GM15510 (cell line): ENCODE data around the gene ZNF784.

Experiments
- POLR2A ChIP-seq: IDR thresholded peaks from 3 replicates; pipeline ENCODE4 v1.6.1; 2011; ENCODE audit warnings: borderline replicate concordance; ENCODE audit not compliant: insufficient read length; ENCODE audit errors: extremely low read depth

Gene ZNF784

GRCh38 chr19:55660404-55660803, 36.0 kb upstream of the ZNF784 start:
- TF ChIP-seq POLR2A = no peak

DNA sequence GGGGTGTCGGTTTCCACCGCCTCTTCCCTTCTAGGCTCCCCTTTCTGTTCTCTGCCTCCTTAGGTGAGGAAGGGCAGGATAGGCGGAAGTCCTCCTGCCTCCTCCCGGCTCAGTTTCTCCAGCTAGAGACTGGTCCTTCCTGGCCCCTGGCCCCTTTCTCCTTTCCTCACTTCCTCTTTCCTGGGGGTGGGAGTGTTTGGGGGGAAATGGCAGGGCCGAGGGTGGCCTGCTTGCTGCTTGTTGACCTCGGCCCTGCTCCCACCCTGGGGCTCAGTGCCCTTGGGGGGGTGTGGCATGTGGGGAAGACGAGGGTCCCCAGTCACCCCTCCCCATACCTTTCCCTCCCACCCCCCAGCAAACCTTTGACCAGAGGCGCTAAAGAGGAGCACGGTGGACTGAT, 35.5 kb upstream of the ZNF784 start:
- TF ChIP-seq POLR2A = no peak

DNA sequence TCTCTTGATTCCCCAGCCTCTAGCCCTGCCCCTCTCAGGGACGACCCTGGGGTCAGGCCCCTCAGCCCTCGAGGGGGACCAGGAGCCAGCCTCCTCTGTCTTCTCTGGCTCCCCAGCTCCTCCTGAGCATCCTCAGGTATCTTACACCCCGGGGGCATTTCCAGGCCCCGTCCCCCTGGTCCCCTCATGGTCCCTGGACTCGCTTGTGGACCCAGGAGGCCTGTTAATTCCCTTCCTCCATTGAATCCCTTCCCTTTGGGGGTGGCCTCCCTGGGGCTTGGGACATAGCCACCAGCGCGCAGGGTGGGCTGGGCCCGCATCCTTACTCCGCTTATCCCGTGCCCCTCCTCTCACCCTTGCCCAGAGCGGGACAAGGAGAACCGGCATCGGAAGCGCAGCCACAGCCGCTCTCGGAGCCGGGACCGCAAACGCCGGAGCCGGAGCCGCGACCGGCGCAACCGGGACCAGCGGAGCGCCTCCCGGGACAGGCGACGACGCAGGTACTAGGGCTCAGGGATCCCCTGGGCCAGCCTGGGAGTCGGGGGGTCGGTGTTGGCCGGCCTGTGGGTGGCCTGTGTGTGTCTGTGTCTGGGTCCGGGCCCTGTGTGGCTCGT, 34.6 kb upstream of the ZNF784 start:
- no peak for TF ChIP-seq POLR2A

DNA sequence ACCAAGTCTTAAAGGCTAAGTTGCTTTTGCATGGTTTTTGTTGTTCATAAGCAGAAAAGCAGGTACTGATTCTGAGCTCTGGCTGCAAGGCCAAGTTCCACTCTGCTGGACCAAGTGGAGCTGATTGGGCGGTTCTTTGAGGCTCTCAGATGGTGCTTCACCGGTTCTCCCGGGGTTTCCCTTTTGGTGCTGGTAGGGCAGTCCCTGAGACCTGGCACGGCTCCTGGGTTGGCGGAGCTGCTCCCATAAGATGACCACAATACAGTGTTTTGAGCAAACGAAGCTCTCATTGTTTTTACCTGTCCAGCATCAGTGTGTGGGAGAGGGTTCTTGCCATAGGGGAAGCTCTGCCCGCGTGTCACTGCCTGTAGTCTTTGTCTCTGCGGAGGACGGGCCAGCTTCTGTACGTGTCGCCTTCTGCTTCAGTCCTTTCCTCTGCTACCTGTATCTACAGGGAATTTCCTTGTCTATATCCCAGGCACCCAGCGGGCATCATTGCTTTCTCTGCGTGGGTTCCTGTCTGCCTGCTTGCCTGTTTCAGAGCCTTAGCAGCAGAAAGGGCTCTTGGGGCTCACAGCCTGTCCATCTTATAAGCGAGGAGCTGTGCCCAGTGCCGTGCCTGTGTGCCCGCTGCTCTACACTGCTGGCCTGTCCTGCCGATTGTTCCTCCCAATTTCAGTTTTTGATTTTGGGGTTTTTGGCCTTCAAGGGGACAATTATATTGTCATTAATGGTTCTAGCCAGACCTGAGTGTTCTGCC, 32.8 kb upstream of the ZNF784 start:
- no peak for TF ChIP-seq POLR2A

DNA sequence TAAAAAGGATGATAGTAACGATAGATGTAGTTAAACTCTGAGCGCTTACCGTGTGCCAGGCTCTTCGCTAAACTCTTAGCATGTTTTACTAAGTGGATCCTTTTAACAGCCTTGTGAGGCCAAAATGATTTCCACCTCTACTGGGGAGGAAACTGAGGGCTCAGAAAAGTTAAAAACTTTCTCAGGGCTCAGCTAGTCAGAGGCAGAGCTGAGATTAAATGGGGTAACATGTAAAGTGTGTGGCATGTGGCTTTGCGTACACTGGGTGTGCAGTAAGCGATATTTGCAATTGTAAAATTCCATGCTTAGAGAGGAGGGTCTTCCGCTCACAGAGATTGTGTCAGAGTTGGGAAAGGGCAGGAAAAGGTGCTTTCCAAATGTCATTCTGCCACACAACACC, 32.2 kb upstream of the ZNF784 start:
- TF ChIP-seq POLR2A = no peak

DNA sequence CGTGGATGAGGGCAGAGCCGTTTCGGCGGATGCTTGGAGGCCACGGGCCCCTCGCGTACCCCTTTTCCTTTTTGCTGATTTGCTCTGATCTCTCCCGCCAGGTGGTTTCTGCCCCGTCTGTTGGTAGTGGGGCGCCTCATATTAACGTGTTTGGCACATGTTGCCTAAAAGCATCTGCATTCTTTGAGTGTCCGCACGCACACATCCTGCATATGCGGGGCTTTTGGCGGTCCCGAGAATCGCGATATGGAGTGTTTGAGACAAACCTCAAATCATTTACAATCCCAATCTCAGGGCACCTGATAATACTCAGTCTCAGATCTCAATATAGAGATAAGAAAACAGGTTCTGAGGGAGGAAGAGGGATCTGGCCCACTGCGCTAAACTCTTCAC, 31.3 kb upstream of the ZNF784 start:
- no peak for TF ChIP-seq POLR2A

DNA sequence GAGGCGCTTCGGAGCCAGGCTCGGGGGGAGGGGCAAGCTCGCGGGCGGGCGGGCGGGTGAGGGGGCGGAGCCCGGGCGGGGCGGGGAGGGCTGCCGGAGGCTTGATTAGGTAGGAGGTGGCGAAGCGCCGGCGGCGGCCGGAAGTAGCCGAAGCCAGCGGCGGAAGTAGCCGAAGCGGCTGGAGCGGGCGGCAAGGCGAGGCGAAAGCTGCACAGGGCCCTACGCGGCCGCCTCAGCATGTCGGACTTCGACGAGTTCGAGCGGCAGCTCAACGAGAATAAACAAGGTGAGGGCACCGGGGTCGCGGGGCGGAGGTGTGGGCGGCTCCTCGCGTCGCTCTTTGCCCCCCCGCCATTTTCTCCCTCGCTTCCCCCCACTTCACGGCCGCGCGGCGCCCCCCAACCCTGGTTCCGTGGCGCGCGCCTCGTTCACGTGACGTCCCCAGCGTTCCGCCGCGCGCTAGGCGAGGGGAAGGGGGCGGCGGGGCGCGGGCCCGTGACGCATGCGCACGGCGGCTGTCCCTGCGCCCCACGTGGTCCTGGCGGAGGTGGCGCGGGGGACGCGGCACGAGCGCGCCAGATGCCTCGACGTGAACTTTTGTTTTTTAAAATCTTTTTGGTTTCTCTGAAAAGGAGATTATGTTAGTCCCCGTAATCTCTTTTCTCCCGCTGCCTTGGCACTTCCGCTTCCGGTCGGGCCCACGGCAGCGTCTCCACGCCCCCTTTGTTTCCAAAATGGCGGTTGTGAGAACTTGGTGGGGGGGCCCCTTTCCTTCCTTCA, 30.7 kb upstream of the ZNF784 start, which contains the start of gene U2AF2:
Gene U2AF2 (plus strand): TSS at position 168 of the 780 bp plus-strand sequence. CDS start 70 bp downstream, at position 238.
- TF ChIP-seq POLR2A = peak; percentile 83

DNA sequence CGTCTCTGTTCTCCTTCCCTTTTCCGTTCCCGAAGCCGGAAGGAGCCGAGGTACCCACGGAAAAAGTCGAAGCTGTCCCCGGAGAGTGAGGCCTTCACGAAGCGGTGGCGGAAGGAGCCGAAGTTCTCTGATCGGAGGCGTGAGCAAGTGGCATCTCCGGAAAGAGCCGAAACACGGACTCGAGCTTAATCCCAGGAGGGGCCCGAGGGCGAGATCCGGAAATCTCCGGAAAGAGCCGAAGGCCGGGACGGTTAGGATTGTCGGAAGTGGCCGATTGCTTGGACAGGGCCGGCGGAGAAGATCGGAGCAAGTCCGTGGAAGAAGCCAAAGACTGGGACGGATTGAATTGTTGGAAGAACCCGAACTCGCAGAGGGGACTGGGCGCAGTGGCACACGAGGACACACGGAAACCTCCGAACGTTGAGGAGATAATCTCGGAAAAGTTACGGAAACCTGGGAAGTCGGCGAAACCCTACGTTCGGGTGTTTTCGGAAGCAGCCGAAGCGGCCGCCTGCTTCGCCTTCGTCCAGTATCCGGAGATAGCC, 30.0 kb upstream of the ZNF784 start:
- no peak for TF ChIP-seq POLR2A

GRCh38 chr19:55653651-55654322, 29.4 kb upstream of the ZNF784 start:
- peak; percentile 84 for TF ChIP-seq POLR2A

DNA sequence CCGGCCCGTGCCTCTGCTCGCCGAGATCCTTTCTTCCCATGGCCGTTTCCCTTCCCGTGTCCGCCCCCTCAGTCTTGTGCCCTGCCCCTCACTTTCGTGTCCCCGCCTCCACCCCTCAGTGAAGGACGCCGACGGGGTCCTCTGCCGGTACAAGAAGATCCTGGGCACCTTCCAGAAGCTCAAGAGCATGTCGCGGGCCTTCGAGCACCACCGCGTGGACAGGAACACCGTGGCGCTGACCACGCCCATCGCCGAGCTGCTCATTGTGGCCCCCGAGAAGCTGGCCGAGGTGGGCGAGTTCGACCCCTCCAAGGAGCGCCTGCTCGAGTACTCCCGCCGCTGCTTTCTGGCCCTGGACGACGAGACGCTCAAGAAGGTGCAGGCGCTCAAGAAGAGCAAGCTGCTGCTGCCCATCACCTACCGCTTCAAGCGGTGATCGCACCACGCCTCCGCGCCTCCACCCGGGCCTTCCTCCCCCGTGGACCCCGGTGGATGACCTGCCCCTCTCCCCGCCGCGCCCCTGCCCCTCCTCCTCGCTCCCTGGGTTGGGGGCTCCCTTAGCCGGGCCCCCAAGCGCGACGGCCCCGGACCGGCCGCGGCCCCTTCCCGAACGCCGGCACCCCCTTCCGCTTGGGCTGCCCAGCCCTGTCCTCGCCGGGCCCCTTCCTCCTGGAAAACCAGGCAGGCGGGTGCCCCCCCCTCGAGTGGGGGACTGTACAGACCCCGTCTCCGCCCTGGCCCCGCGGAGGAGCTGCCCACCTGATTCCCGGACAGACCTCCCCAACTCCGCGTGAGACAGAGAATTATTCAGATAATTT, 28.2 kb upstream of the ZNF784 start:
- TF ChIP-seq POLR2A = no peak

- TF ChIP-seq POLR2A = no peak
Measured at GRCh38 chr19:55651236-55651635, 26.9 kb upstream of the ZNF784 start.

- no peak for TF ChIP-seq POLR2A
Measured at GRCh38 chr19:55650602-55651230, 26.4 kb upstream of the ZNF784 start.

- no peak for TF ChIP-seq POLR2A
Measured at GRCh38 chr19:55650126-55650557, 25.8 kb upstream of the ZNF784 start.
